HepG2 (cell line): Measurements from ENCODE around the gene IER2. TPM values are rescaled to one million over a fixed set of nuclear protein-coding genes. Genes with fewer than 3 reads are reported as not detected.

Source experiments
- FOXK1 ChIP-seq: sonication (generic); formaldehyde crosslinking; IDR thresholded peaks from 2 replicates; pipeline ENCODE4 v1.4.0; 2020; ENCODE audit warnings: low read depth, missing genetic modification reagents, borderline replicate concordance
- ZNF20 ChIP-seq: sonication (generic); formaldehyde crosslinking; IDR thresholded peaks from 2 replicates; pipeline ENCODE4 v1.4.0; 2020; ENCODE audit warnings: mild to moderate bottlenecking, moderate library complexity, missing genetic modification reagents
- ZNF331 ChIP-seq: sonication (generic); formaldehyde crosslinking; IDR thresholded peaks from 2 replicates; pipeline ENCODE4 v1.4.0; 2020; ENCODE audit warnings: missing genetic modification reagents
- ZNF446 ChIP-seq: sonication (generic); formaldehyde crosslinking; IDR thresholded peaks from 2 replicates; pipeline ENCODE4 v1.5.0; 2020; ENCODE audit warnings: mild to moderate bottlenecking, missing genetic modification reagents
- ZNF7 ChIP-seq: IDR thresholded peaks from 2 replicates; pipeline ENCODE4 v1.6.1; 2016; ENCODE audit warnings: missing biosample characterization, missing genetic modification reagents
- polyA plus RNA-seq, 8 experiments: library from polyadenylated mRNA; depleted of rRNA in 3 of 8; stranded (reverse) in 7 of 8; unstranded in 1 of 8; fragments of >200 nt; fragmentation: Illumina TruSeq in 4 of 8; extraction: Trizol in 4 of 8; gene quantifications; 2 replicates each; pipeline versions ENCODE4 v1.2.1 to v1.2.3, GENCODE V29; 2011 to 2016; ENCODE audit warnings: low read depth in 4 of 8, missing spikeins in 1 of 8, mixed read lengths in 1 of 8; ENCODE audit not compliant: insufficient read depth in 1 of 8
- total RNA-seq, 5 experiments: library from RNA; depleted of rRNA; stranded (reverse); fragments of >200 nt; fragmentation: Illumina TruSeq; extraction: Trizol; gene quantifications; 2 replicates each; pipeline ENCODE4 v1.2.3, GENCODE V29; 2016; ENCODE audit warnings: low read depth in 1 of 5
- TF ChIP-seq, protein P1 (sequence below): sonication (generic); formaldehyde crosslinking; IDR thresholded peaks from 2 replicates; pipeline ENCODE4 v1.9.0; 2021; ENCODE audit warnings: mild to moderate bottlenecking, missing genetic modification reagents
- TF ChIP-seq, protein P2 (sequence below): sonication (generic); formaldehyde crosslinking; IDR thresholded peaks from 2 replicates; pipeline ENCODE4 v1.4.0; 2020; ENCODE audit warnings: missing genetic modification reagents, borderline replicate concordance
- TF ChIP-seq, protein P3 (sequence below), 2 experiments: fragments of 450-650 bp in 1 of 2; sonication (generic) in 1 of 2; formaldehyde crosslinking in 1 of 2; IDR thresholded peaks; 2 replicates each; pipeline versions ENCODE4 v1.6.1 to v1.8.0; 2016 to 2022; ENCODE audit warnings: antibody characterized with exemption in 1 of 2, mild to moderate bottlenecking in 1 of 2, missing genetic modification reagents in 1 of 2

The IER2 gene
- total and polyA plus RNA-seq, 2 of the 13 experiments (the other 11 are each of a cell fraction or from before 2014, with no cell fraction given): 10.1 to 14.3 TPM

DNA sequence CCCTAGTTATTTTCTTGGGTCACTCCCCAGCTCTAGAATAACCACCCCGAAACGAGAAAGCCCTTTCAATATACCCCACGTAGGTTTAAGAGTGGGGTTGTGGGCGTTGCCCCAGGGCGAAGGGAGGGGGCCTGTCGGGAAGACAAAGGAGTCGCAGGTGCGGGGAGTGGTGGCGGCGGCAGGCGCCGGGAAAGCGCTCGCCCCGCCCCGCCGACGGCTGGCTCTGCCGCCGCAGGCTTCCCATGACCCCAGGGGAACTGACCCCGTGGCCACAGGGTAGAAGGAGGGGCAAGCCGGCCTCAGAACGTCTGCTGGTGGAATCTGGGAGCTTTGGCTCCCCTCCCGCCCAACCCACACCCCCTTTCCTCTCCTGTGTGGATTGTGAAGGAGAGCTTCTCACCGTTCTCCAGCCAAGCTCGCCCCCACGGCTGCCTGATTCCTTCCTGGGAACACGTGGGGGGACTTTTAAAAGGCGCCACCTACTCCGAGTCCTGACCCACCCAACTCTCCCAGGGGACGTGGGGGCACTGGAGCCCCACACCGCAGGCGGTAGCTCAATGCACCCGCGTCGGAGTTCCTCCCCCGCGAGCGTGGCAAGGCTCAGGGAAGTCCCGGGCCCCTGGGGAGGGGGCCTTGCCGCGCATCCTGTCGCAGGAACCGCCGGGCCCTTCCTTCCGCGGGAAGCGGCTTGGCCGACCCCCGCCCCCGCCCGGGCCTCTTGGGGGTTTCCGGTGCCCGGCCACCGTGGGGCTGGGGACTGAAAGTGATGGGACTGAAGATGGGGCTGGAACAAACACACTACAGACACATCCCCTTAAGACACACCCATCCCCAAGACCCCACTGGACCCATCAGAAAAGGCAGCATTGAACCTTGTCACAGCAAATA lies 5.5 kb downstream of the IER2 start (continued):
- TF ChIP-seq, protein P1, sequence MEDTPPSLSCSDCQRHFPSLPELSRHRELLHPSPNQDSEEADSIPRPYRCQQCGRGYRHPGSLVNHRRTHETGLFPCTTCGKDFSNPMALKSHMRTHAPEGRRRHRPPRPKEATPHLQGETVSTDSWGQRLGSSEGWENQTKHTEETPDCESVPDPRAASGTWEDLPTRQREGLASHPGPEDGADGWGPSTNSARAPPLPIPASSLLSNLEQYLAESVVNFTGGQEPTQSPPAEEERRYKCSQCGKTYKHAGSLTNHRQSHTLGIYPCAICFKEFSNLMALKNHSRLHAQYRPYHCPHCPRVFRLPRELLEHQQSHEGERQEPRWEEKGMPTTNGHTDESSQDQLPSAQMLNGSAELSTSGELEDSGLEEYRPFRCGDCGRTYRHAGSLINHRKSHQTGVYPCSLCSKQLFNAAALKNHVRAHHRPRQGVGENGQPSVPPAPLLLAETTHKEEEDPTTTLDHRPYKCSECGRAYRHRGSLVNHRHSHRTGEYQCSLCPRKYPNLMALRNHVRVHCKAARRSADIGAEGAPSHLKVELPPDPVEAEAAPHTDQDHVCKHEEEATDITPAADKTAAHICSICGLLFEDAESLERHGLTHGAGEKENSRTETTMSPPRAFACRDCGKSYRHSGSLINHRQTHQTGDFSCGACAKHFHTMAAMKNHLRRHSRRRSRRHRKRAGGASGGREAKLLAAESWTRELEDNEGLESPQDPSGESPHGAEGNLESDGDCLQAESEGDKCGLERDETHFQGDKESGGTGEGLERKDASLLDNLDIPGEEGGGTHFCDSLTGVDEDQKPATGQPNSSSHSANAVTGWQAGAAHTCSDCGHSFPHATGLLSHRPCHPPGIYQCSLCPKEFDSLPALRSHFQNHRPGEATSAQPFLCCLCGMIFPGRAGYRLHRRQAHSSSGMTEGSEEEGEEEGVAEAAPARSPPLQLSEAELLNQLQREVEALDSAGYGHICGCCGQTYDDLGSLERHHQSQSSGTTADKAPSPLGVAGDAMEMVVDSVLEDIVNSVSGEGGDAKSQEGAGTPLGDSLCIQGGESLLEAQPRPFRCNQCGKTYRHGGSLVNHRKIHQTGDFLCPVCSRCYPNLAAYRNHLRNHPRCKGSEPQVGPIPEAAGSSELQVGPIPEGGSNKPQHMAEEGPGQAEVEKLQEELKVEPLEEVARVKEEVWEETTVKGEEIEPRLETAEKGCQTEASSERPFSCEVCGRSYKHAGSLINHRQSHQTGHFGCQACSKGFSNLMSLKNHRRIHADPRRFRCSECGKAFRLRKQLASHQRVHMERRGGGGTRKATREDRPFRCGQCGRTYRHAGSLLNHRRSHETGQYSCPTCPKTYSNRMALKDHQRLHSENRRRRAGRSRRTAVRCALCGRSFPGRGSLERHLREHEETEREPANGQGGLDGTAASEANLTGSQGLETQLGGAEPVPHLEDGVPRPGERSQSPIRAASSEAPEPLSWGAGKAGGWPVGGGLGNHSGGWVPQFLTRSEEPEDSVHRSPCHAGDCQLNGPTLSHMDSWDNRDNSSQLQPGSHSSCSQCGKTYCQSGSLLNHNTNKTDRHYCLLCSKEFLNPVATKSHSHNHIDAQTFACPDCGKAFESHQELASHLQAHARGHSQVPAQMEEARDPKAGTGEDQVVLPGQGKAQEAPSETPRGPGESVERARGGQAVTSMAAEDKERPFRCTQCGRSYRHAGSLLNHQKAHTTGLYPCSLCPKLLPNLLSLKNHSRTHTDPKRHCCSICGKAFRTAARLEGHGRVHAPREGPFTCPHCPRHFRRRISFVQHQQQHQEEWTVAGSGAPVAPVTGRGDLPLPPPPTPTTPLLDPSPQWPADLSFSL (CRISPR knock-in tag): no peak
- TF ChIP-seq FOXK1 (CRISPR knock-in tag) (no peak), ZNF331 (CRISPR knock-in tag) (no peak; the same call in 1 of the 2 replicates), ZNF20 (CRISPR knock-in tag) (no peak), ZNF7 (no peak), ZNF446 (CRISPR knock-in tag) (no peak)
- TF ChIP-seq, protein P2, sequence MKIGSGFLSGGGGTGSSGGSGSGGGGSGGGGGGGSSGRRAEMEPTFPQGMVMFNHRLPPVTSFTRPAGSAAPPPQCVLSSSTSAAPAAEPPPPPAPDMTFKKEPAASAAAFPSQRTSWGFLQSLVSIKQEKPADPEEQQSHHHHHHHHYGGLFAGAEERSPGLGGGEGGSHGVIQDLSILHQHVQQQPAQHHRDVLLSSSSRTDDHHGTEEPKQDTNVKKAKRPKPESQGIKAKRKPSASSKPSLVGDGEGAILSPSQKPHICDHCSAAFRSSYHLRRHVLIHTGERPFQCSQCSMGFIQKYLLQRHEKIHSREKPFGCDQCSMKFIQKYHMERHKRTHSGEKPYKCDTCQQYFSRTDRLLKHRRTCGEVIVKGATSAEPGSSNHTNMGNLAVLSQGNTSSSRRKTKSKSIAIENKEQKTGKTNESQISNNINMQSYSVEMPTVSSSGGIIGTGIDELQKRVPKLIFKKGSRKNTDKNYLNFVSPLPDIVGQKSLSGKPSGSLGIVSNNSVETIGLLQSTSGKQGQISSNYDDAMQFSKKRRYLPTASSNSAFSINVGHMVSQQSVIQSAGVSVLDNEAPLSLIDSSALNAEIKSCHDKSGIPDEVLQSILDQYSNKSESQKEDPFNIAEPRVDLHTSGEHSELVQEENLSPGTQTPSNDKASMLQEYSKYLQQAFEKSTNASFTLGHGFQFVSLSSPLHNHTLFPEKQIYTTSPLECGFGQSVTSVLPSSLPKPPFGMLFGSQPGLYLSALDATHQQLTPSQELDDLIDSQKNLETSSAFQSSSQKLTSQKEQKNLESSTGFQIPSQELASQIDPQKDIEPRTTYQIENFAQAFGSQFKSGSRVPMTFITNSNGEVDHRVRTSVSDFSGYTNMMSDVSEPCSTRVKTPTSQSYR (CRISPR knock-in tag): no peak
- TF ChIP-seq, protein P3, sequence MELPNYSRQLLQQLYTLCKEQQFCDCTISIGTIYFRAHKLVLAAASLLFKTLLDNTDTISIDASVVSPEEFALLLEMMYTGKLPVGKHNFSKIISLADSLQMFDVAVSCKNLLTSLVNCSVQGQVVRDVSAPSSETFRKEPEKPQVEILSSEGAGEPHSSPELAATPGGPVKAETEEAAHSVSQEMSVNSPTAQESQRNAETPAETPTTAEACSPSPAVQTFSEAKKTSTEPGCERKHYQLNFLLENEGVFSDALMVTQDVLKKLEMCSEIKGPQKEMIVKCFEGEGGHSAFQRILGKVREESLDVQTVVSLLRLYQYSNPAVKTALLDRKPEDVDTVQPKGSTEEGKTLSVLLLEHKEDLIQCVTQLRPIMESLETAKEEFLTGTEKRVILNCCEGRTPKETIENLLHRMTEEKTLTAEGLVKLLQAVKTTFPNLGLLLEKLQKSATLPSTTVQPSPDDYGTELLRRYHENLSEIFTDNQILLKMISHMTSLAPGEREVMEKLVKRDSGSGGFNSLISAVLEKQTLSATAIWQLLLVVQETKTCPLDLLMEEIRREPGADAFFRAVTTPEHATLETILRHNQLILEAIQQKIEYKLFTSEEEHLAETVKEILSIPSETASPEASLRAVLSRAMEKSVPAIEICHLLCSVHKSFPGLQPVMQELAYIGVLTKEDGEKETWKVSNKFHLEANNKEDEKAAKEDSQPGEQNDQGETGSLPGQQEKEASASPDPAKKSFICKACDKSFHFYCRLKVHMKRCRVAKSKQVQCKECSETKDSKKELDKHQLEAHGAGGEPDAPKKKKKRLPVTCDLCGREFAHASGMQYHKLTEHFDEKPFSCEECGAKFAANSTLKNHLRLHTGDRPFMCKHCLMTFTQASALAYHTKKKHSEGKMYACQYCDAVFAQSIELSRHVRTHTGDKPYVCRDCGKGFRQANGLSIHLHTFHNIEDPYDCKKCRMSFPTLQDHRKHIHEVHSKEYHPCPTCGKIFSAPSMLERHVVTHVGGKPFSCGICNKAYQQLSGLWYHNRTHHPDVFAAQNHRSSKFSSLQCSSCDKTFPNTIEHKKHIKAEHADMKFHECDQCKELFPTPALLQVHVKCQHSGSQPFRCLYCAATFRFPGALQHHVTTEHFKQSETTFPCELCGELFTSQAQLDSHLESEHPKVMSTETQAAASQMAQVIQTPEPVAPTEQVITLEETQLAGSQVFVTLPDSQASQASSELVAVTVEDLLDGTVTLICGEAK (IDR thresholded peaks at IDR 0.05): no peak
- TF ChIP-seq, protein P3 (CRISPR knock-in tag; IDR thresholded peaks at IDR 0.05): no peak
